NCI-H146 treated with DMSO at 0.1 percent for 48 hours (cell line): ENCODE results near the gene ABHD12.

ENCODE experiments used
- DNase-seq: peaks from one replicate; lab custom pipeline; 2025; ENCODE audit not compliant: unreplicated experiment; lab: John Stamatoyannopoulos, UW

Gene ABHD12

DNA sequence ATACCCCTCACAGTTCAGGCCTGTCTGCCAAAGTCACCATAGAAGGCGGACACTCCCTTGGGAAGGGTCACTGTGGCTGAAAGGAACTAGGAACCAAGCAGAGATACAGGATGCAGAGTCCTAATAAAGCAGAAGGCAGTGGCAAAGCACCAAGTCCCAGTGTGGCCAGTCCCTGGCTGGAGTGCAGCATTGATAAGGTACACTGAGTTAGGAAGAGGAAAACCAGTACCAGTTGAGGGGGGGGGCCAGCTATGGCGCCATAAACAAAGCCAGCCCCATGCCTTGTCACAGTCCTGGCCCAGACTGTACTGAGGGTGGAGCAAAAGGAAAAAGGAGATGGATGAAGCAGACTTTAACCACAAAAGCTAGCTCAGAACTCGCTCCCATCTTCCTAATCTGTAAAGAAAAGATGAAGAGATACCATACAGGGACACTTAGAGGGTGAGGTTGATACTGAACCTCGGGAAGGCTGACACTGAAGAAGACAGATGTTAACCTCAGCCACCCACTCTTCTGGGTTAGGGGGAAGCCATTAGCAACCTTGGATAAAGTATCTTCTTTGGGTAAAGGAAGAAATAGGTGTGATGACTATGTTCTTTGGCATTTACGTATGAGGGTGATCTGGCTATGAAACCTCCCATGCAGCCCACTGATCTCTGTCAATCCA is 7.8 kb downstream of the ABHD12 start:
- DNase-seq, result no peak

DNA sequence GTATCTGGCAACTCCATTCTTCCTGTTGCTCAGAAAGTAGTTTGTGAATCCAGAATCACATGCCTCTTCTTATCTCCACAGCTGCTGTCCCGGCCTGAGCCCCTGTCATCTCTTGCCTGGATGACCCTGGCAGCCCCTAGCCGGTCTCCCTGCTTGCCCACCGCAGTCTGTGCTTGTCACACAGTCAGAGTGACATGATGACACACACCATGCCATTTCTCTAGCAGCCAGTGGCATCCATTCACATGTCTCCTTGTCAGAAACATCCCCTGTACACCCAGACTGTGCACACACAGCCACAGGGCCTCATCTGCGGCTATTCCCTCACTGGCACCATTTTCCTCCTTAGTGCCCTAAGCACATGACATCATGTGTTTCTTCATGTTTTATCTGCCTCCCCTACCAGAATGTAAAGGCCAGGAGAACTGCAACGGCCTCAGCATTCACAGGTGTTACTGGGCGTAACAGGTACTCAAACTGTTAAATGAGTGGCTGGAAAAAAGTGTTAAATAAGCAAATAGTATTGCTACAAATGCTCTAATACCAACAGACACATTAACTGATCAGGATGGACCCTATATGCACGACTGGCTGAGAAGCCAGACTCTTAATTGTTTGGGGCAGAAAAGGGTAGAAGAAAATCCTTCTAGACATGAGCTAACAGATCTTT is 9.6 kb downstream of the ABHD12 start:
- DNase-seq, result no peak

DNA sequence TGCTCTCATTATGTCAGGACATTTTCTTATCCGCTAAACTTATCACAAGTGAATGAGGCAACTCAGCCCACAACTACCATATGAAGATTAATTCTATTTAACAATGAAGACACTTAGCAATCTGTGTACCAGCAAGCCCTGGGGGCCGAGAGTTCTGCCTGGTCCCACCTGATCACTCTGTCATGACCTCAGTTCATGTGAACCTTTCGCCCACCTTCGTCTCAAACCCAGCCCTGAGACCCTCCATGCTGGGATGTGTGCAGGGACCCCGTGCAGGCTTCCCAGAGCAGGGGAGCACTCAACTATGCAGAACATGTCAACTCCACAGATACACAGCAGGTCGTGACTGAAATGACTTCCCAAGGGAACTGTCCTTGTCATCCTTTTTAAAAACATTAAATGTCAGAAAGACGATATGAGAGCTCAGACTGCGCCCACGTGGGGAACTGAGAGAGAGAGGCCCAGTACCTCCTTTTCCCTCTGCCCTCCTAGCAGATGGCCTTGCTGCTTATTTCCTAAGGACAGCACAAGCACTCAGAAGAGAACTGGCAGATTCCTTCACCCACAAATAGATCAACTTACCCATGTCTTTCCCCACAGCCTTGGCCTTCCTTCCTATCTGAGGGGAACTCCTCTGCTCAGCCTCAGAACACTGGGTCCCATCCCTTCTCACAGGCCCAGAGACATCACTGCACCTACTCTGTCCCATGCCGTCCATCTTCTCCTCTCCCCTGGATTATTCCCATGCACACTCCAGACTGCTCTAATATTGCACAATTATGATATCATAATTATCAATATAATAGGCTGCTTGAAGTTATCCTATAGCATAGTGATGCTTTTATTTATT is 11.5 kb downstream of the ABHD12 start:
- DNase-seq, result no peak

DNA sequence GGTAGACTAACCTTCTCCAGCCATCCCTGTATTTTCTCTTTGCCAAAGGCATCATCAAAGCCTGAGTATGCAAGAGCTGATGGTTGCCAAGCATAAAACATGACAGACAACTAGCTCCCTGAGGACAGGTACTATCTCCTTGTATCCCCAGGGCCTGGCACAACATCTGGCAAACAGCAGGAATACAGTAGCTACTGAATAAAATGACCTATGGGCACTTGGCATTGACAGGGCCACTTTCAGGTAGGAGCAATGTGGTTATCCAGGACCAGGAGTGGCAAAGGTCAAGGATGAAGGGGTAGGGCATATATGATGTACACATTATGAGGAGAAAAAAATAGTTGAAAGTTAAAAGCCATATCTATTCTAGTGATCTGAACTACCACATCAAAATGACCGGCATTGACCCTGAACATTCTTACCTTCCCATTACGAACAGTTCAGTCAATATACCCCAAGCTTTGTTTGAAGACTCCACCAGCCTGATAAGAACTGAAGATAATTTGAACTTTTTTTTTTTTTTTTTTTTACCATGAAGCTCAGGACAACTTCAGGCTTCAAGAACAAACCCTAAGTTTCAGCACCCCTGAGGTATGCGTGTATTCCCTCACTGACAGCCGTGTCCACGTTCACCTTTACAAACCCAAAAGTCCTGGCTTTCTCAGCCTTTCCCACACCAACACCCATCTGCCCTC is 12.3 kb downstream of the ABHD12 start:
- DNase-seq, result no peak

DNA sequence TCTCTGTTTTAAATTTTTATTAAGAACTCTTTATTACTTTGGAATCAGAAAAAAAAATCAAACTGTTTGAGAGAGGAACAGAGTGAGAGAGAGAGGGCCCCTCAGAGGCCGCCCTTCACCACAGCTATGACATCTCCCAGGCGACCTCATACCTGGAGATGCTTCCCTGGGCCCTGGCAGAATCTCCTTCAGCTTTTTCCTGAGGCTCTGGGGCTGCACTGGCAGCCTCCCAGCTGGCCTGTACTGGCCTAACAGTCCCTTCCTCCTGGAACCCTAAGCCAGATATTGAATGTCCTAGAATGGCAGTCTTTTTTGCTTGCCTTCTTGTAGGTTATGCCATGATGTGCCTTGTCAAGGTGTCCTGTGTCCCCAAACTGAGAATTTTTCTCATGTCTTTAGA is 13.7 kb downstream of the ABHD12 start:
- DNase-seq, result no peak

DNA sequence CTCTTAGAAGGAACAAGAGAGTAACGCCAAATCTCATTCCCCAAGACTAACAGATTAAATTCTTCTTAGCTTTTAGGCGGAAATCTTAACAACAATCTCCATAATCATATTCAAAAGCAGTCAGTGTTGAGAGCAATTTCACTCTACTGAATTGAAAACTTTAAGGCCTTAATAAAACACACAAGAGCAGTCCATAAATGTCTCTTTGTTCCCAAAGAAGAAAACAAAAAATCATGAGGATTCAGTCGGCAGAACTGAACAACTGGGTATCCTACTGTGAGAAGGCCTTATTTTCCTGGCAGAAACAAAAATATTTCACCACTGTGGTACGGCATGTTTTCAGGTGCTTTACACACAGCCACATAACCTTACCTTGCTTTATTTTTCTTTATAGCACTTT is 14.4 kb downstream of the ABHD12 start:
- no peak for DNase-seq

DNA sequence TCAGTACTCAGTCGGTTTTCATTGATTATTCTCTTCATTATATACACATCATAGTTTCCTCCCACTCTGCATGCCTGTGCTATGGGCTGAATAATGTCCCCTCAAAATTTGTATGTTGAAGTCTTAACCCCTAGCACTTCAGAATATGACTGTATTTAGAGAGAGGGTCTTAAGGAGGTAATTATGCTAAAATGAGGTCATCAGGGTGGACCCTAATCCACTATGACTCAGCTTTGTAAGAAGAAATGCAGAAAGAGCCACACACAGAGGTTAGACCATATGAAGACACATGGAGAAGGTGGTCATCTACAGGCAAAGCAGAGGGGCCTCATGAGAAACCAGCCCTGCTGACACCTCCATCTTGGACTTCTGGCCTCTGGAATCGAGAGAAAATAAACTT is 15.8 kb downstream of the ABHD12 start:
- no peak for DNase-seq

DNA sequence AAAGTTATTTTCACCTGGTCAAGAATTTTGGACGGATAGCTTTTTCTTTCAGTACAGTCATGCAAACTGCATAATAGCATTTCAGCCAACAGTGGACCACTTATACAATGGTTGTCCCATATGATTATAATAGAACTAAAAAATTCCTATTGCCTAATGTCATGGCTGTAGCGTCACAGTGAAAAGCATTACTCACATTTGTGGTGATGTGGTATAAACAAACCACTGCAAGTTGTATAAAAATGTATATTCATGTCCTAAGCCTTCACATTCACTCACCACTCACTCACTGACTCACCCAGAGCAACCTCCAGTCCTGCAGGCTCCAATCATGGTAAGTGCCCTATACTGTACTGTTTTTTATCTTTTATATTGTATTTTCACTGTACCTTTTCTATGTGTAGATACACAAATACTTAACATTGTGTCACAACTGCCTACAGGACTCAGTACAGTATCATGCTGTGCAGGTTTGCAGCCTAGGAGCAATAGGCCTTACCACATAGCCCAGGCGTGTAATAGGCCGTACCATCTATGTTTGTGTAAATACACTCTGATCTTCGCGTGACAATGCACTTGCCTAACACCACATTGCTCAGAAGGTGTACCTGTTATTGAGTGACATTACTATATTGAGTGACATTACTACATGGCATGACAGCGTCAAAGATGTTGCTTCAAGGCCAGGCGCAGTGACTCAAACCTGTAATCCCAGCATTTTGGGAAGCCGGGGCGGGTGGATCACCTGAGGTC is 17.9 kb downstream of the ABHD12 start:
- no peak for DNase-seq

DNA sequence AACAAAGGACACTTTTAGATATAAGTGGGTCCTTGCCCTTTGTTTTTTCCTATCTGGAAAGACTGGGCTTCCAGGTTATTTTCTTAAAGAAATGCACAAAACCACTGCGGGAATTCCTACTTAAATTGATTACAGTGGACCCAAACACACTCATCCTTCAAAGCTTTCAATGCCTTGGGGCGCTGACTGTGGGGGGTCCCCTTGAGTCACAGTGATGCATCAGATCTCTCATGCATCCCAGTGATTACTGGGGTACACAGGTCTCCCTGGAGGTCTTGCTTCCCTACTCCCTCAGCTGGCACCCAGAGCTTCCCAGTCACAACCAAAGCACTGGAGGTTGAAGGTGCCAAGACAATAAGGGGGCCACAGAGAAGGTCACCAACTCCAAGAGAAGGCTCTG is 20.7 kb downstream of the ABHD12 start:
- DNase-seq, result no peak

DNA sequence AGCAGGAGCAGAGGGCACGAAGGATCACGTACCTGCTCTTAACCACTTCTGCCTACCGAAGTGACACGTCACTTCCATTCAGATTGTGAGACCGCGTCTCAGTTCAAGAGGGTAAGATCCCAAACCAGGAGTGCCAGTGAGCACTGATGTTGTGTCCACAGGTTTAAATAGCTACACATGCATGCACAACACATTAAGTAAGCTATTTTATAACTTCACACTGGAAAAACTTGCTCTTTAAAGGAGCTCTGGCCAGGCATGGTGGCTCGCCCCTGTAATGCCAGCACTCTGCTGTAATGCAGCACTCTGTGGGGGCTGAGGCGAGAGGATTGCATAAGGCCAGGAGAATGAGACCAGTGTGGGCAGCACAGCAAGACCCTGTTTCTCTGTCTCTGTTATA is 21.1 kb downstream of the ABHD12 start:
- no peak for DNase-seq

DNA sequence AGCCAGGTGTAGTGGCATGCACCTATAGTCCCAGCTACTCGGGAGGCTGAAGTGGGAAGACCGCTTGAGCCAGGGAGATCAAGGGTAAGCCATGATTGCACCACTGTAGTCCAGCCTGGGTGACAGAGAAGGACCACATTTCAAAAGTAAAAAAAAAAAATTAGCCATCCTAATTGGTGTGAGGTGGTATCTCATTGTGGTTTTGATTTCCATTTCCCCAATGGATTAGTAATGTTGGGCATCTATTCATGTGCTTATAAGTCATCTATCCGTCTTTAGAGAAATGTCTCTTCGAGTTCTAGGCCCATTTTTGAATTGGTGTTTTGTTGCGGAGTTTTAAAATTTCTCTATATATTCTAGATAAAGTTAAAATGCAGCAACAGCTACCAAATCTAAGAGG is 21.7 kb downstream of the ABHD12 start:
- DNase-seq, result no peak

DNA sequence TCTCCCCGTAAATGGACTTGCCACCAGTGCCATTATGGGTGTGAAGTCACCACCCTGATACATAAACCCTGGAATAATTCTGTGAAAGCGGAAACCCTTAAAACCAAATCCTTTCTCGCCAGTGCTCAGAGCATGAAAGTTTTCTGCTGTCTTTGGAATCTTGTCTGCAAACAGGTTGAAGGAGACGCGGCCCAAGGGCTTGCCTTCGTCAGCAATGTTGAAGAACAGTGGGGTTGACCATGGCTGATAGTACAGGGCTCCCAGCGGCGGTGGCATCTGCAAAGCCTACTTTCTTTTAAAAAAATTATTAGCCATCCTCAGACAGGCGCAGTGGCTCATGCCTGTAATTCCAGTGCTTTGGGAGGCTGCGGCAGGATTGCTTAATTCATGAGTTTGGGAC is 22.1 kb downstream of the ABHD12 start:
- DNase-seq, result no peak

DNA sequence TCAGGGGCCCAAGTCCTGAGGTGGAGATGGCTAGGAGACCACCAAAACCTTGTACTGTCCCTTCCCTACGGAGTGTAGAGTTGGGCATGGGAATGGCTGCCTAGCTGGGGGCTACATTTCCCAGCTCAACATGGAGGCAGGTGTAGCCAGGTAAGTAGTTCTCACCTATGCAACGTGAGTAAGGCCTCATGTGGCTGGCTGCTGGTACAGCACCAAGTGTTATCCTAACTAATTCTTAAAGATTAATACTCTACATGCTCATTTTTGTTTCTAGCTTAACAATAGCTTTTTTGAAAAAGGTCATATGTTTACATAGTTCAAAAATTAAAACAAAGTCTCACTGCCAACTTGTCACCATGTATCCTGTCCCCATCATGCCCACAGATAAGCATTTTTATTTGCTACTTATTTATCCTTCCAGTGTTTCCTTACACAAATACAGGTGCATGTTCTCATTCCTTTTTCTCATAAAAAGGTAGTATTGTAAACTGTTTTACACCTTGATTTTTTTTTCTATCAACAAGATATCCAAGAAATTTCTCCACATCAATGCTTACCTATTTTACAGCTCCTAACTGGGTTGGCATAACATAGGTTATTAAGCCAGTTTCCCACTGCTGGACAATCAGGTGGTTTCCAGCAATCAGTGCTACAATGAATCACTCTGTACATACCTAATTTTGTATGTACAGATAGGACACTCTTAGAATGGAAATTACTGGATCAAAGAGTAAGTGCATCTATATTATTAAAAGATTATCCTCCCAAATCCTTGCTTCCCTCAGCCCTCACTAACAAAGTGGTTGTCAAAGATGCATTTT is 25.5 kb downstream of the ABHD12 start:
- DNase-seq, result no peak

DNA sequence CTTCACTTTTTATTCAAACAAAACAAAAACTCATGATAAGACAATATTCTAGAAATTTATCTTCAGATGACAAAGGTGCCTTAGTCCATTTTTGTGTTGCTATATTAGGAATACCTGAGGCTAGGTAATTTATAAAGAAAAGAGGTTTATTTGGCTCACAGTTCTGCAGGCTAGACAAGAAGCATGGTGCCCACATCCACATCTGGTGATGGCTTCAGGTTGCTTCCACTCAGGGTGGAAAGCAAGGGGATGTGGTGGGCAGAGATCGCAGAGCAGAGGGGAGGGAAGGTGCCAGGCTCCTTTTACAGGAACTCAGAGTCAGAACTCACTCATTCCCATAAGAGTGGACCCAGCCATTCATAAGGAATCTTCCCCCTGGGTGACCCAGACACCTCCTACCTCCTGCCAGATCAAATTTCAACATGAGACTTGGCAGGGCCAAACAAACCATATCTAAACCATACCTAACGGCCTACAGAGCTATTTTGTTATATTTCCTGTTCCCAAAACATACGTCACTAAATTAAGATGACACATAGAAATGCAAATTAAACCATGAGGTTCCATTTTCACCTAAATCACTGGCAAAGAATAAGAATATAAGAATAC is 26.4 kb downstream of the ABHD12 start:
- DNase-seq, result no peak

DNA sequence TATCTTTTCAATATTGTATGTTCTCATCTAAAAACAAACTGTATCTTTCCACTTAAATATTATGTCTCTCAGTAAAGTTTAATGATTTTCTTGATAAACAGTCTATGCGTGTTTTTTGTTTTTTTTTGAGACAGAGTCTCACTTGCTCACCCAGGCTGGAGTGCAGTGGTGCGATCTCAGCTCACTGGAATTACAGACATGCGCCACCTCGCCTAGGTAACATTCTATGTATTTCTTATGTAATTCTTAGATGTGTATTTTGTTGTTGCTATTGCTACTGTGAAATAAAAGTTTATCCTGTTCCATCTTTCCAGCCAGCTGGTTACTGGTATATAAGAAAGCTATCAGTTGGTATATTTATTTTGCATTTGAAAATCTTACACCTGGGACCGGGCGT is 29.4 kb downstream of the ABHD12 start:
- no peak for DNase-seq

DNA sequence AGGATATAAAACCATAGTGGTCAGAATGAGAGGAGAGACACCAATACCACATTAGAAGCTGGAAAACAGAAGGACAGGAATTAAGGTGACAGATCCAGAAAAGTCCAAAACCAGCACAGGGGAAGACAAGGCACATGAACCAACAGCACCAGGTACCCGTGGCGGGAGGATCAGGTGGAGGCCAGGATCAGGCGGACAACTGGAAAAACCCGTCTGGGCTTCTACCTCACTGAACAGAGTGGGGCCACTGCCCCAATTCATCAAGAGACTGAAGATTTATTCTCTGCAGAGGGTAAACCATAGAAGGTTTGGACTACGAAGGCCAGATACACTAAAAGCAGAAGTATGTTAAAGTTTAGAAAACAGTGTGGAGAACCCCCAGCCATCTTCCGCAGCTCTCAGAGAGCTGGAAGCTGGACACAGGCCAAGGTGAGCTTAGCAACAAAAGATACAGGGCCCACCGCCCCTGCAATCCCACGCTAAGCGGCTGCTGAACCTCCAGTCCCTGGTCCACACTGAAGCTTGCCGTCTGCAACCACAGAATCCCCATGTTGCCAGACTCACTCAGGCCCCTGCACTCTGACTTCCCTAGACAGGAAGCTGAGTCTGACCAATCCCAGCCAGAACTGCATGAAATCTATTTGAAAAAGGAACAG is 29.9 kb downstream of the ABHD12 start:
- DNase-seq, result no peak

DNA sequence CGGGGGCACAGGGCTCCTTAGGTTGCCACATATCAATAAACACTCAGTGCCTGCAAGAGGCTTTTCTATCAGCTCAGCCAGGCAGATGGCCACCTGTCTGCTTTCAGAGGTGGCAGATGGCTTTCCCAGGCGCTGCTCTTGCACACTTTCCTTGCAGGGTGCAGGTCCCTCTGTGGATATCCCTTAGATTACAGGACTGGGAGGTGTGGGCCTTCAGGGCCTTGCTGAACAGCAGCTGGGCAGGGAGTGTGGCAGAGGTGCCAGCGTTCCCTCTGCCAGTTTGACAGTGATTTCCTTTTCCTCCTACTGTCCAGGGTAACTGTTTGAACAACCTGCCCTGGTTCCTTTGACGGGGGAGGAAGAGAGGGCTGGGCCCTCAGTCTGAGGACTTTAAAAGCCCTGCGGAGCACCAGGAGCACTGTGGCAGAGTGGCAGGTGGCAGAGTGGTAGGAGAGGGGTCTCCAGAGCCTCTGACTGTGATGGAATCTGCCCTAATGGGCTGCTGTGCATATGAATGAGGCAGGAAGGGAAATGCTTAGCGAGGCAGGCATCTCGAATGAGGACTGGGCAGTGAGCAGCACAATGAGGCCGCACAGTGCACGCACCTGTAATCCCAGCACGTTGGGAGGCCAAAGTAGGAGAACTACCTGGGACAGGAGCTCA is 34.2 kb downstream of the ABHD12 start:
- no peak for DNase-seq

DNA sequence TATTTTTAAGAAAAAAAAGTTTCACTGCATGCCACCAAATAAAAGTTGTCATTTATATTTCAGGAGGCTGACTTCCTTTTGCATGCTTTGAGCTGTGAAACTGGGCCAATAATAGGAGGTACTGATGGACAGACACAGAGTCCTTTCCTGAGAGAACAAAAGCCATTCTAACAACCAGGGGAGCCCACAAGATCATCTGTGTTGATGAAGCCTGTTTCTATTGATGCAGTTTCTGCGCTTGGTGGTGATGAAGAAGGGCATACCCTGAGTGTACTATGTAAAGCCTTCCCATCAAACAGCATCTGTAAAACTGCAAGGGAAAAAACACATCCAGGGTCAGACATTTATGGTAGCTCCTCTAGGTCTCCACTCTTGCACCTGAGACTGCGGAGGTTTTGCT is 34.8 kb downstream of the ABHD12 start:
- no peak for DNase-seq
